SK-N-SH (cell line): ENCODE measurements around the gene EN2. TPM values are rescaled to one million over a fixed set of nuclear protein-coding genes. Genes with fewer than 3 reads are reported as not detected.

Source experiments
- CTCF ChIA-PET: fragments of 300-600, 350-600 bp; formaldehyde crosslinking; extraction: SDS; loops from one replicate; lab custom pipeline; 2021; lab: Yijun Ruan, JAX
- POLR2A ChIA-PET: fragments of 350-600 bp; sonication (Branson Sonifier 250); formaldehyde crosslinking; extraction: SDS; loops from one replicate; lab custom pipeline; 2020; ENCODE audit warnings: antibody characterized with exemption, inconsistent platforms; lab: Yijun Ruan, JAX
- DNase-seq: peaks from one replicate; pipeline ENCODE4 v3.0.0; 2012
- H2AFZ ChIP-seq: fragments of 200-600 bp; sonication (generic); 2 replicates; pipeline ENCODE4 v1.8.1; 2016; ENCODE audit warnings: antibody characterized with exemption, mild to moderate bottlenecking, low read depth
- H3F3A ChIP-seq: fragments of 200-600 bp; sonication (generic); replicated peaks from 2 replicates; pipeline ENCODE3; 2016; ENCODE audit warnings: antibody characterized with exemption, mild to moderate bottlenecking; ENCODE audit not compliant: insufficient read depth
- H3K27ac ChIP-seq, 2 experiments: fragments of 200-500 bp in 1 of 2; fragments of 200-600 bp in 1 of 2; sonication (Bioruptor generic) in 1 of 2; sonication (generic), shearing (Covaris generic) in 1 of 2; 2 replicates each; pipeline versions ENCODE4 v1.5.1 to v1.6.1; 2014 to 2016; ENCODE audit warnings: low read depth in 2 of 2, inconsistent platforms in 1 of 2, low read length in 1 of 2, mild to moderate bottlenecking in 1 of 2, mixed read lengths in 1 of 2
- H3K27me3 ChIP-seq: fragments of 200-600 bp; sonication (generic), shearing (Covaris generic); 2 replicates; pipeline ENCODE4 v1.6.1; 2016; ENCODE audit warnings: mixed run types; ENCODE audit not compliant: insufficient read depth
- H3K36me3 ChIP-seq, 2 experiments: fragments of 200-500 bp in 1 of 2; fragments of 200-600 bp in 1 of 2; sonication (Bioruptor generic) in 1 of 2; sonication (generic) in 1 of 2; replicated peaks in 1 of 2; 2 replicates each; pipeline versions ENCODE3 to v1.5.1; 2014 to 2016; ENCODE audit warnings: low read length in 1 of 2, mild to moderate bottlenecking in 1 of 2; ENCODE audit not compliant: insufficient read depth in 2 of 2, control insufficient read depth in 1 of 2
- H3K4me1 ChIP-seq, 2 experiments: fragments of 200-500 bp in 1 of 2; fragments of 200-600 bp in 1 of 2; sonication (Bioruptor generic) in 1 of 2; sonication (generic), shearing (Covaris generic) in 1 of 2; 2 replicates each; pipeline versions ENCODE4 v1.5.1 to v1.6.1; 2014 to 2016; ENCODE audit warnings: low read depth in 1 of 2, low read length in 1 of 2, mixed run types in 1 of 2; ENCODE audit not compliant: insufficient read depth in 2 of 2, control insufficient read depth in 1 of 2
- H3K4me2 ChIP-seq: fragments of 200-600 bp; sonication (generic), shearing (Covaris generic); 2 replicates; pipeline ENCODE4 v1.6.1; 2017; ENCODE audit warnings: mixed run types
- H3K4me3 ChIP-seq, 2 experiments: fragments of 200-500 bp in 1 of 2; fragments of 200-600 bp in 1 of 2; sonication (Bioruptor generic) in 1 of 2; sonication (generic), shearing (Covaris generic) in 1 of 2; 2 replicates each; pipeline versions ENCODE4 v1.5.1 to v1.8.1; 2014 to 2016; ENCODE audit warnings: low read depth in 2 of 2, inconsistent platforms in 1 of 2, low read length in 1 of 2, mild to moderate bottlenecking in 1 of 2, mixed read lengths in 1 of 2, moderate library complexity in 1 of 2
- H3K79me2 ChIP-seq: fragments of 200-600 bp; sonication (generic); 2 replicates; pipeline ENCODE4 v1.8.1; 2017; ENCODE audit warnings: mild to moderate bottlenecking; ENCODE audit not compliant: insufficient read depth
- H3K9ac ChIP-seq: fragments of 200-600 bp; sonication (generic); 2 replicates; pipeline ENCODE4 v1.6.1; 2017; ENCODE audit warnings: mixed run types
- H3K9me2 ChIP-seq: fragments of 200-600 bp; sonication (generic); 2 replicates; pipeline ENCODE4 v1.6.1; 2017; ENCODE audit warnings: mixed run types
- H3K9me3 ChIP-seq: fragments of 200-600 bp; sonication (generic); 2 replicates; pipeline ENCODE4 v1.6.1; 2017; ENCODE audit warnings: mixed run types, mild to moderate bottlenecking, moderate library complexity
- H4K20me1 ChIP-seq: fragments of 200-600 bp; sonication (generic); 2 replicates; pipeline ENCODE4 v1.6.1; 2017; ENCODE audit warnings: mild to moderate bottlenecking, mixed run types; ENCODE audit not compliant: insufficient read depth
- CHD2 ChIP-seq: fragments of 150-350 bp; IDR thresholded peaks from 2 replicates; pipeline ENCODE4 v1.6.1; 2018; ENCODE audit warnings: low read length; ENCODE audit not compliant: partially characterized antibody
- CTCF ChIP-seq: fragments of 200-600 bp; sonication (generic); IDR thresholded peaks from 2 replicates; pipeline ENCODE4 v1.6.1; 2017; ENCODE audit warnings: antibody characterized with exemption, mild to moderate bottlenecking, moderate library complexity
- EZH2phosphoT487 ChIP-seq: fragments of 200-600 bp; sonication (generic); IDR thresholded peaks from 2 replicates; pipeline ENCODE4 v1.6.1; 2017; ENCODE audit warnings: low read depth, mixed run types, mild to moderate bottlenecking, antibody characterized with exemption, moderate library complexity, borderline replicate concordance
- FOSL2 ChIP-seq: IDR thresholded peaks from 2 replicates; pipeline ENCODE4 v1.4.0; 2012; ENCODE audit warnings: low read depth, mild to moderate bottlenecking, moderate library complexity, borderline replicate concordance
- FOXM1 ChIP-seq: IDR thresholded peaks from 2 replicates; pipeline ENCODE4 v1.4.0; 2012; ENCODE audit warnings: low read depth, mild to moderate bottlenecking
- GABPA ChIP-seq: IDR thresholded peaks from 2 replicates; pipeline ENCODE4 v1.4.0; 2012; ENCODE audit warnings: low read depth, mild to moderate bottlenecking
- GATA2 ChIP-seq: sonication (generic); formaldehyde crosslinking; IDR thresholded peaks from 2 replicates; pipeline ENCODE4 v1.5.0; 2020; ENCODE audit warnings: mild to moderate bottlenecking, missing genetic modification reagents
- MAX ChIP-seq: IDR thresholded peaks from 2 replicates; pipeline ENCODE4 v1.4.0; 2012; ENCODE audit warnings: low read depth
- NFIC ChIP-seq: IDR thresholded peaks from 2 replicates; pipeline ENCODE4 v1.4.0; 2012; ENCODE audit warnings: borderline replicate concordance
- POLR2AphosphoS5 ChIP-seq: IDR thresholded peaks from 2 replicates; pipeline ENCODE4 v1.6.1; 2012; ENCODE audit warnings: low read depth, low read length
- REST ChIP-seq: IDR thresholded peaks from 2 replicates; pipeline ENCODE4 v1.6.1; 2012; ENCODE audit warnings: mild to moderate bottlenecking, low read depth, low read length, moderate library complexity
- RFX5 ChIP-seq: IDR thresholded peaks from 2 replicates; pipeline ENCODE4 v1.6.1; 2012; ENCODE audit warnings: mild to moderate bottlenecking, improper control_type of control experiment, low read length
- SMC3 ChIP-seq: IDR thresholded peaks from 2 replicates; pipeline ENCODE4 v1.6.1; 2012; ENCODE audit warnings: low read depth, low read length, improper control_type of control experiment
- TCF12 ChIP-seq: IDR thresholded peaks from 2 replicates; pipeline ENCODE4 v1.4.0; 2012
- TEAD4 ChIP-seq: IDR thresholded peaks from 2 replicates; pipeline ENCODE4 v1.4.0; 2012; ENCODE audit warnings: mild to moderate bottlenecking, borderline replicate concordance; ENCODE audit not compliant: insufficient read depth
- USF1 ChIP-seq: IDR thresholded peaks from 2 replicates; pipeline ENCODE4 v1.4.0; 2012; ENCODE audit warnings: low read depth, borderline replicate concordance
- WGBS: methylation state at CpG from one replicate; pipeline ENCODE4 v1.1.6; 2017; ENCODE audit warnings: low lambda C conversion rate; 5-methylcytosine and 5-hydroxymethylcytosine counted together
- polyA plus RNA-seq, 3 experiments: library from polyadenylated mRNA; depleted of rRNA; stranded (reverse); fragments of >200 nt; gene quantifications; 2 replicates each; pipeline ENCODE4 v1.2.3, GENCODE V29; 2012

Gene EN2
- polyA plus RNA-seq, 1 of the 3 experiments (the other 2 are of a cell fraction), result 0.02 TPM

- Histone ChIP-seq H3K79me2 (no peaks in the 10 kb centered on the region), H3F3A (peaks cover 9% of the 10 kb centered on the region), H2AFZ (no peak overlapping the region), H3K9me2 (no peaks in the 10 kb centered on the region), H3K4me2 (peak overlapping the region; percentile 55; the same call in 1 of the 2 replicates), H3K9ac (no peak overlapping the region), H3K9me3 (no peaks in the 10 kb centered on the region), H3K27ac (no peak overlapping the region), H3K36me3 (no peaks in the 10 kb centered on the region), H4K20me1 (peaks cover 4% of the 10 kb centered on the region), H3K4me1 (no peaks in the 10 kb centered on the region), H3K27me3 (peaks cover 100% of the 10 kb centered on the region), H3K4me3 (peak overlapping the region in 1 of 2 experiments; percentile 10; a peak in 1 of 4 replicates)
- CTCF ChIA-PET, result interaction anchor here (0.8 to 2.1 kb wide), 7 partner anchors 14 to 540 kb away, joined by 3 to 6 read pairs (median 3); no protein-coding TSS in a partner anchor
- POLR2A ChIA-PET, result no interaction called here
- DNase-seq, result peak; percentile 87
- 21% methylated on average over 33 of the region's 78 CpGs for WGBS
- peak; percentile 93 for TF ChIP-seq EZH2phosphoT487
- TF ChIP-seq CTCF, result peak; percentile 29
- no peak for TF ChIP-seq CHD2
Observed at GRCh38 chr7:155466814-155467733, 9.1 kb downstream of the EN2 start.

- WGBS, result 10% methylated on average over 60 of the region's 70 CpGs
- TF ChIP-seq USF1 (no peak), TEAD4 (no peak), FOSL2 (no peak), MAX (no peak), GATA2 (CRISPR knock-in tag) (no peak), POLR2AphosphoS5 (no peak), RFX5 (no peak), TCF12 (no peak), REST (no peak), SMC3 (no peak), NFIC (no peak), FOXM1 (no peak), GABPA (no peak)
Observed at GRCh38 chr7:155467846-155468784, 10.2 kb downstream of the EN2 start.

More at GRCh38 chr7:155467846-155468784, 10.2 kb downstream of the EN2 start:
- peaks cover 4% of the 10 kb centered on the region for H4K20me1 ChIP-seq
- H3K9me2 ChIP-seq, result no peaks in the 10 kb centered on the region
- no peaks in the 10 kb centered on the region for H3K79me2 ChIP-seq
- POLR2A ChIA-PET, result no interaction called here
- peaks cover 97% of the 10 kb centered on the region for H3K27me3 ChIP-seq
- peaks cover 9% of the 10 kb centered on the region for H3F3A ChIP-seq
- CTCF ChIA-PET, result interaction anchor here (0.8 to 1.0 kb wide), 2 partner anchors 15 to 17 kb away, joined by 3 read pairs; no protein-coding TSS in a partner anchor
- no peak overlapping the region for H3K27ac ChIP-seq
- peak; percentile 48 for DNase-seq
- peak overlapping the region; percentile 53; the same call in 1 of the 2 replicates for H3K4me2 ChIP-seq
- H3K4me3 ChIP-seq, result no peak overlapping the region
- H3K4me1 ChIP-seq, result no peaks in the 10 kb centered on the region; a peak in 1 of 4 replicates
- H3K9me3 ChIP-seq, result no peaks in the 10 kb centered on the region
- H2AFZ ChIP-seq, result no peak overlapping the region
- no peak overlapping the region for H3K9ac ChIP-seq
- H3K36me3 ChIP-seq, result no peaks in the 10 kb centered on the region
